MM.1S (cell line): ENCODE results near the gene GATAD2B.

Experiments
- CTCF ChIP-seq: fragments of 300-600 bp; sonication (generic); IDR thresholded peaks from 2 replicates; pipeline ENCODE4 v1.5.1; 2016; ENCODE audit warnings: antibody characterized with exemption, low read length, mixed read lengths
- EZH2 ChIP-seq: fragments of 300-600 bp; sonication (generic); optimal IDR thresholded peaks from 2 replicates; pipeline ENCODE3; 2017; ENCODE audit warnings: low read depth, mild to moderate bottlenecking, antibody characterized with exemption, low read length, mixed read lengths
- EZH2phosphoT487 ChIP-seq: fragments of 300-600 bp; sonication (generic); IDR thresholded peaks from 2 replicates; pipeline ENCODE4 v1.6.1; 2018; ENCODE audit warnings: antibody characterized with exemption, low read length

- TF ChIP-seq EZH2, result no peak
- TF ChIP-seq CTCF, result no peak
- TF ChIP-seq EZH2phosphoT487, result no peak
Observed at GRCh38 chr1:153790313-153790965, 132.3 kb downstream of the GATAD2B start.
